Spleen (tissue), 11 donors: ENCODE results near the gene PPL. TPM values are rescaled to one million over a fixed set of nuclear protein-coding genes. Genes with fewer than 3 reads are reported as not detected.

Source experiments
- DNase-seq: peaks from one replicate; pipeline ENCODE4 v3.0.0-alpha.2; 2020
- H3K27ac ChIP-seq, 8 donors: fragments of 200-600 bp; sonication (generic) in 7 of 8; 1 replicate in 4 of 8; 2 replicates in 4 of 8; pipeline versions ENCODE4 v1.5.0 to v1.8.0; 2016 to 2021; ENCODE audit warnings: inconsistent platforms in 4 of 8, mild to moderate bottlenecking in 4 of 8, moderate library complexity in 1 of 8
- H3K27me3 ChIP-seq, 7 donors: fragments of 200-600 bp; sonication (generic) in 6 of 7; replicated peaks in 1 of 7; 1 replicate in 4 of 7; 2 replicates in 3 of 7; pipeline versions ENCODE4 v1.5.0 to v1.8.0; 2016 to 2021; ENCODE audit warnings: inconsistent platforms in 3 of 7, mild to moderate bottlenecking in 1 of 7
- H3K36me3 ChIP-seq, 6 donors: fragments of 200-600 bp; sonication (generic) in 5 of 6; 1 replicate in 4 of 6; 2 replicates in 2 of 6; pipeline versions ENCODE4 v1.5.0 to v1.8.0; 2016 to 2021; ENCODE audit warnings: inconsistent platforms in 2 of 6
- H3K4me1 ChIP-seq, 6 donors: fragments of 200-600 bp; sonication (generic) in 5 of 6; 1 replicate in 3 of 6; 2 replicates in 3 of 6; pipeline versions ENCODE4 v1.5.0 to v1.8.0; 2016 to 2021; ENCODE audit warnings: inconsistent platforms in 3 of 6
- H3K4me3 ChIP-seq, 8 donors: fragments of 200-600 bp; sonication (generic) in 7 of 8; 1 replicate in 4 of 8; 2 replicates in 4 of 8; pipeline versions ENCODE4 v1.5.0 to v1.8.0; 2016 to 2021; ENCODE audit warnings: inconsistent platforms in 4 of 8, mild to moderate bottlenecking in 4 of 8, moderate library complexity in 2 of 8
- H3K9me3 ChIP-seq, 8 donors: fragments of 200-600 bp; sonication (generic) in 7 of 8; 1 replicate in 4 of 8; 2 replicates in 4 of 8; pipeline versions ENCODE4 v1.5.0 to v1.8.0; 2016 to 2021; ENCODE audit warnings: inconsistent platforms in 4 of 8
- POLR2A ChIP-seq, 3 donors: fragments of 450-650 bp; IDR thresholded peaks; one replicate each; pipeline ENCODE4 v1.5.1; 2017; ENCODE audit warnings: antibody characterized with exemption in 3 of 3, mild to moderate bottlenecking in 1 of 3
- POLR2AphosphoS5 ChIP-seq, 3 donors: sonication (generic); formaldehyde crosslinking; IDR thresholded peaks; one replicate each; pipeline ENCODE4 v1.5.1; 2017; ENCODE audit warnings: antibody characterized with exemption in 3 of 3
- WGBS, 5 donors: extraction: QIAGEN DNeasy Blood & Tissue Kit in 3 of 5; methylation state at CpG; one replicate each; pipeline versions ENCODE4 v1.1.5 to v1.1.7; 2013 to 2018; 5-methylcytosine and 5-hydroxymethylcytosine counted together
- intact Hi-C: fragments of 100-400 bp; cut with DNase I; formaldehyde crosslinking; loops from one replicate; pipeline ENCODE4 v1.15.0; 2023; ENCODE audit warnings: low total_unique reads
- polyA plus RNA-seq, 3 donors: library from polyadenylated mRNA; stranded (reverse); fragments of 200-250 nt; gene quantifications; one replicate each; pipeline ENCODE4 v1.2.1, GENCODE V29; 2013
- total RNA-seq, 7 donors: library from RNA; depleted of rRNA in 3 of 7; stranded (reverse); fragments of >200 nt in 3 of 7; fragmentation: NEBNext Ultra II Directional in 4 of 7; extraction: Animal tissue kit (Norgen Biotek cat#: 25700) in 4 of 7; gene quantifications; one replicate each; pipeline versions ENCODE4 v1.1.0 to v1.2.1, GENCODE V29; 2016 to 2021
- TF ChIP-seq, protein P1 (sequence below), 11 experiments: fragments of 200-600 bp in 7 of 11; fragments of 450-650 bp in 4 of 11; sonication (generic) in 4 of 11; IDR thresholded peaks in 8 of 11; conservative IDR thresholded peaks in 3 of 11; 1 replicate in 7 of 11; 2 replicates in 4 of 11; pipeline versions ENCODE4 v1.4.0 to v1.8.0; 2016 to 2021; ENCODE audit warnings: antibody characterized with exemption in 11 of 11, inconsistent platforms in 4 of 11, mild to moderate bottlenecking in 1 of 11
- donor health status: healthy with polysubstance abuse.
- donor health status: DM: no; HTN: no; CAD: no; lungs with moderate emphysema.
- donor health status: DM: no; HTN: no; CAD: no.
- donor health status: Bipolar disorder and iron deficiency.
- donor health status: healthy.
- donor health status: DM: no; HTN: no; CAD: no.
- donor health status: DM: yes; HTN: yes; CAD: no.

PPL gene
- total and polyA plus RNA-seq, 10 donors: 0.11 to 0.77 (median 0.20) TPM; not detected in 3

DNA sequence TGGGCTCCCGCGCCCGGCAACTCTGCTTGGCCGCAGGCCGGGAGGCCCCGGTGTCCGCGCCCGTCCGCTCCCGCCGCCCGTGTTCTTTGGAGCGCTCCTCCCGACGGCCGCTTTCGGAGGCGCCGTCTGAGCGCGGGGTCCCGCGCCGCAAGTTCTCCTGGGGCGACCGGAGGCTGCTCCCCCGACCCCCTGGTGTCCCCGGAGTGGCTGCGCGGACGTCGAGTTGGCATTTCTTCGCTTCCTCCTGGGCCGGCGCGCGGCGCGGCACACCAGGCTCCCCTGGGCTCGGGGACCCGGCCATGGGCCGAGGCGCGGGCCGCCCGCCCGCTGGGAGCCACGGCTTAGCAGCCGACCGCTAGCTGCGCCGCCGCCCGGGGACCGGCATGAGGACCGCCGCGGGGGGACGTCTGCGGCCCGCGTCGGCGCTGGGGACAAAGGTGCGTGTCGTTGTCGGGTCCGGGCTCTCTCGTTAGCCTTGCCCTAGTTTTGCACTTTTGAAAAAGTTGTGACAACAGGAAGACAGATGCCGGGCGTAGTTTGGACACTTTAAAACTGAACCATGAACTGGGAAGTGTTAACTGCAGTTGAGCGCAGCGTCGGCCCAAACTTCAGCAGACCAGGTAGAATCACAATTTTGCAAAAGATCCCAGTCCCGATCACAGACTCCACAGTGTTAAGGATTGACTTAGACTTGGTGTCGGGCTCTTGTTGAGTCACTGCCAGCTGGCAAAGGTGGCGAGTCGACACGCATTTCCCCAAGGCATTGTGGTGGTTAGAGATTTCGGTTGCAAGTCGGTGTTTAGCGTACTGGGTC is 89.0 kb downstream of the PPL start:
- Histone ChIP-seq H3K27me3 (no peaks in the 10 kb centered on the region), H3K36me3 (peaks cover 4 to 31% (median 23%) of the 10 kb centered on the region in 6 donors), H3K4me3 (peak overlapping the region; percentile 94 to 98 (median 98)), H3K9me3 (no peaks in the 10 kb centered on the region), H3K4me1 (peaks cover 38 to 76% (median 74%) of the 10 kb centered on the region in 6 donors), H3K27ac (peak overlapping the region; percentile 94 to 100 (median 98))
- TF ChIP-seq, protein P1, sequence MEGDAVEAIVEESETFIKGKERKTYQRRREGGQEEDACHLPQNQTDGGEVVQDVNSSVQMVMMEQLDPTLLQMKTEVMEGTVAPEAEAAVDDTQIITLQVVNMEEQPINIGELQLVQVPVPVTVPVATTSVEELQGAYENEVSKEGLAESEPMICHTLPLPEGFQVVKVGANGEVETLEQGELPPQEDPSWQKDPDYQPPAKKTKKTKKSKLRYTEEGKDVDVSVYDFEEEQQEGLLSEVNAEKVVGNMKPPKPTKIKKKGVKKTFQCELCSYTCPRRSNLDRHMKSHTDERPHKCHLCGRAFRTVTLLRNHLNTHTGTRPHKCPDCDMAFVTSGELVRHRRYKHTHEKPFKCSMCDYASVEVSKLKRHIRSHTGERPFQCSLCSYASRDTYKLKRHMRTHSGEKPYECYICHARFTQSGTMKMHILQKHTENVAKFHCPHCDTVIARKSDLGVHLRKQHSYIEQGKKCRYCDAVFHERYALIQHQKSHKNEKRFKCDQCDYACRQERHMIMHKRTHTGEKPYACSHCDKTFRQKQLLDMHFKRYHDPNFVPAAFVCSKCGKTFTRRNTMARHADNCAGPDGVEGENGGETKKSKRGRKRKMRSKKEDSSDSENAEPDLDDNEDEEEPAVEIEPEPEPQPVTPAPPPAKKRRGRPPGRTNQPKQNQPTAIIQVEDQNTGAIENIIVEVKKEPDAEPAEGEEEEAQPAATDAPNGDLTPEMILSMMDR (IDR thresholded peaks at IDR 0.05 in 8 of 11, conservative IDR thresholded peaks at IDR 0.05 in 3 of 11): no peak
- TF ChIP-seq POLR2A (IDR thresholded peaks at IDR 0.05) (peak in 1 of 3 donors; percentile 31), POLR2AphosphoS5 (IDR thresholded peaks at IDR 0.05) (peak in 2 of 3 donors; percentile 12 to 45)
- WGBS, 5 donors: 0 to 1% (median 0%) methylated on average over 14 to 83 of the region's 83 CpGs
- peak; percentile 91 for DNase-seq
- intact Hi-C loops: no loop called here

DNA sequence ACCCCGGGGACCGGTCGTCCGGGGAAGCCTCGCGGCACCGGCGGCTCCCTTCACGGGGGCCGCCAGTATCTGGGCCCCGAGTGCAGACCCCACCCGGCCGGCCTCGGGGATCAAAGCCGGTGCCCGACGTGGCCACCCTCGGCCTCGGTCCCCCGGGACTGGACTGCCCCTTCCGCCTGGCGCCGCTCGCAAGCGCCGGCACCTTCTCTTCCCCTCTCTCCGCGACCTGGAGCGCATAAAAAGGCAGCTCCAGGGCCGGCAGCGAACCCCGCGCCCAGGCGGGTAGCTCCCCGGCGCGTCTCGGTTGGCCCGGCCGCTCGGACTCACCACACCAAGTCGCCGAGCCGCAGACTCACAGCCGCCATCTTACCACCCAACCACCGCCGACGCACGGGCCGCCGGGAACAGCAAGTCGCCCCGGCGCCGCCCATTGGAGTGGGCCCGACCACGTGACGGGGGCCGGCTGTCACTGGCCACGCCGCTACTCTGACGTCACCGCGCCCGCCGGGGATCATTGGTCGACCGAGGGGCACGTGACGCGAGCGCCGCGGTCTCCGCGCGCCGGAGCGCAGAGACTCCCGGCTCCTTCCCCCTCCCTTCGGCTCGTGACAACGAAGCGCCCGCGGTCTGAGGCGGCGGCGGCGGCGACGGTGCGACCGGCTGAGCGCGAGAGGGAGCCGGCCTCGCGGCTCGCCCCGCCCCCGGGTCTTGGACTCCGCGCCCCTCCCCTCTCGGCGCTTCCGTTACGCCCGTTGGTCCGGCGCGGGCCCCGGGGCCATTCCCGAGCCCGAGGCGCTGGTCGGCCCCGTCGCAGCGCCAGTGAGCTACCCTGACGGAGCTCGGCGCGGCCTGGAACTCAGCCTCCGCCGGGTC is 89.8 kb downstream of the PPL start, which contains the start of the genes GLYR1 and UBN1:
Gene GLYR1, minus strand, starts transcription at position 388 of the 873 bp plus-strand sequence. Its CDS starts 23 bp downstream, at position 365.
Gene UBN1, plus strand, starts transcription at position 581 of the 873 bp plus-strand sequence. CDS start 5,437 bp downstream, outside the sequence.
- intact Hi-C loops: no loop called here
- Histone ChIP-seq H3K27ac (peak within 1 kb of the TSS; percentile 94 to 100 (median 98)), H3K4me1 (peaks cover 38 to 70% (median 67%) of the 10 kb centered on the region in 6 donors), H3K27me3 (no peaks in the 10 kb centered on the region), H3K9me3 (no peaks in the 10 kb centered on the region), H3K4me3 (peak within 1 kb of the TSS; percentile 94 to 98 (median 98)), H3K36me3 (peaks cover 7 to 35% (median 30%) of the 10 kb centered on the region in 6 donors)
- DNase-seq: peak; percentile 99
- WGBS, 5 donors: 0 to 1% (median 0%) methylated on average over 34 to 126 of the region's 126 CpGs
- TF ChIP-seq POLR2A (IDR thresholded peaks at IDR 0.05) (peak in 1 of 3 donors; percentile 51), POLR2AphosphoS5 (IDR thresholded peaks at IDR 0.05) (peak; percentile 91 to 96 (median 96))
- TF ChIP-seq, protein P1 (IDR thresholded peaks at IDR 0.05 in 8 of 11, conservative IDR thresholded peaks at IDR 0.05 in 3 of 11): peak in 2 of 11 experiments; percentile 7 to 29

DNA sequence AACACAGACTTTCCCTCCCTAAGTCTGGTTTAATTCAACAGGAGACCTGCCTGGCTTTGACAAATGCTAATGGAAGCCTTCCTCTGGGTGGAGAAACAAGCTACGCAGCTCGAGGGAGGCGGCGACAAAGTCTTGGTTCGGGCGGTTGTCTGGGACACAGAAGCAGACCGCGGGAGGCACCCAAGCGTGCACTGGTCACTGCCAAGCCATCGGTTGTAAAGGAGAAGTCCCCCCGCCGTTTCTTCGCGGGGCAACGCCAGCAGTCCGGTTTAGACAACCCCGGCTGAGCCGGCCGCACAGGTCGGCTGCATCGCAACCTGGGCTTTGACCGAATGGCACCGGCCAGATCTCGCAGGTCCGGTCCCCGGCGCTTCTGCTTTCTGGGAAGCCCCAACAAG is 90.4 kb downstream of the PPL start:
- H3K27ac ChIP-seq: peak overlapping the region; percentile 94 to 100 (median 98)
- DNase-seq: peak; percentile 92
- peaks cover 7 to 41% (median 36%) of the 10 kb centered on the region in 6 donors for H3K36me3 ChIP-seq
- no peaks in the 10 kb centered on the region for H3K9me3 ChIP-seq
- intact Hi-C loops: no loop called here
- H3K4me1 ChIP-seq: peaks cover 38 to 64% (median 60%) of the 10 kb centered on the region in 6 donors
- H3K27me3 ChIP-seq: no peaks in the 10 kb centered on the region
- H3K4me3 ChIP-seq: peak overlapping the region; percentile 94 to 98 (median 98)
- WGBS, 5 donors: 0 to 1% (median 0%) methylated on average over 5 to 27 of the region's 27 CpGs
- TF ChIP-seq, protein P1 (IDR thresholded peaks at IDR 0.05 in 8 of 11, conservative IDR thresholded peaks at IDR 0.05 in 3 of 11): no peak
- TF ChIP-seq POLR2A (IDR thresholded peaks at IDR 0.05): no peak
- TF ChIP-seq POLR2AphosphoS5 (IDR thresholded peaks at IDR 0.05): no peak
